HFF-Myc (cell line): ENCODE data around the gene CADPS.
A peak's percentile ranks its signal among the peaks of the same experiment; 100 is the strongest.

Source experiments
- DNase-seq: peaks from one replicate; pipeline ENCODE4 v3.0.0-alpha.2; 2011; ENCODE audit warnings: low read depth; ENCODE audit errors: extremely low read depth
- H3K4me3 ChIP-seq: replicated peaks from 2 replicates; pipeline ENCODE4 v1.5.1; 2011; ENCODE audit warnings: low read depth, mild to moderate bottlenecking, control low read depth, low read length
- TF ChIP-seq, protein P1 (sequence below): IDR thresholded peaks from 2 replicates; pipeline ENCODE4 v1.5.1; 2012; ENCODE audit warnings: mild to moderate bottlenecking, low read depth, low read length, control low read depth; ENCODE audit errors: missing control alignments

The CADPS gene

DNA sequence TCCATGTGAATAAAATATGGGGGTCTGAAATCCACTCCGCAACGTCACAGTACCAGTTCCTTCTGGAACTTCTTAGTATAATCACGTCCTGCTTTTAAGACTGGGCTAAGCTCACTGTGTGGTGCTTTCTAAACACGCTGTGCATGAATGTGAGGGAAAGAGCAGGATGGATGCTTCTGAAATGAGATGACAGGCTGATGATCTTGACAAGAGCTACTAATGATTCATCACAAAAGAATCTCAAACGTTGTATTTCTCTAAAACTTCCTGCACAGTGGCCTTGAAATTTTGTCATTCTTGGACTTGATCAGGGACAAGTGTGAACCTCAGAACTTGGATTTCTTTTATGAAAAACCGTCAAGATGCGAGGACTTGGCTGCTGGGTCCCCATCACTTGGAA lies 221.4 kb downstream of the CADPS start:
- no peak overlapping the region for H3K4me3 ChIP-seq
- no peak for DNase-seq
- TF ChIP-seq, protein P1, sequence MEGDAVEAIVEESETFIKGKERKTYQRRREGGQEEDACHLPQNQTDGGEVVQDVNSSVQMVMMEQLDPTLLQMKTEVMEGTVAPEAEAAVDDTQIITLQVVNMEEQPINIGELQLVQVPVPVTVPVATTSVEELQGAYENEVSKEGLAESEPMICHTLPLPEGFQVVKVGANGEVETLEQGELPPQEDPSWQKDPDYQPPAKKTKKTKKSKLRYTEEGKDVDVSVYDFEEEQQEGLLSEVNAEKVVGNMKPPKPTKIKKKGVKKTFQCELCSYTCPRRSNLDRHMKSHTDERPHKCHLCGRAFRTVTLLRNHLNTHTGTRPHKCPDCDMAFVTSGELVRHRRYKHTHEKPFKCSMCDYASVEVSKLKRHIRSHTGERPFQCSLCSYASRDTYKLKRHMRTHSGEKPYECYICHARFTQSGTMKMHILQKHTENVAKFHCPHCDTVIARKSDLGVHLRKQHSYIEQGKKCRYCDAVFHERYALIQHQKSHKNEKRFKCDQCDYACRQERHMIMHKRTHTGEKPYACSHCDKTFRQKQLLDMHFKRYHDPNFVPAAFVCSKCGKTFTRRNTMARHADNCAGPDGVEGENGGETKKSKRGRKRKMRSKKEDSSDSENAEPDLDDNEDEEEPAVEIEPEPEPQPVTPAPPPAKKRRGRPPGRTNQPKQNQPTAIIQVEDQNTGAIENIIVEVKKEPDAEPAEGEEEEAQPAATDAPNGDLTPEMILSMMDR: no peak

DNA sequence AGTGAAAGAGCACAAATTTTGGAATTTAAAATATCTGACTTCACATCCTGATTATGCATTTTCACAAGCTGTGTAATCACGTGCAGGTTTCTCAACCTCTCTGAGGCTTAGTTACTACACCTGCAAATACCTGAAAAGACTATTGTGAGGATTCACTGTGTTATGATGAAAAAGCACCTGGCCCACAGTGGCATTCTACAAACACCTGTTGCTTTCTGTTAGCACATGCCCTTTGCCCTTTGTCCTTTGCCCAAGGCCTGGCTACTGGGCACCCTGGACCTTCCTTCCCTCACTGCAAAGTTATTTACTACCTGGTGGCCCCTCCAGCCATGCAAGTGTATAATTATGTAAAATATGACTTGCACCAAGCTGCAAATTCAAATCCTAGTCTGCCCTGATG lies 227.5 kb downstream of the CADPS start:
- no peak overlapping the region for H3K4me3 ChIP-seq
- TF ChIP-seq, protein P1: no peak
- DNase-seq: no peak

DNA sequence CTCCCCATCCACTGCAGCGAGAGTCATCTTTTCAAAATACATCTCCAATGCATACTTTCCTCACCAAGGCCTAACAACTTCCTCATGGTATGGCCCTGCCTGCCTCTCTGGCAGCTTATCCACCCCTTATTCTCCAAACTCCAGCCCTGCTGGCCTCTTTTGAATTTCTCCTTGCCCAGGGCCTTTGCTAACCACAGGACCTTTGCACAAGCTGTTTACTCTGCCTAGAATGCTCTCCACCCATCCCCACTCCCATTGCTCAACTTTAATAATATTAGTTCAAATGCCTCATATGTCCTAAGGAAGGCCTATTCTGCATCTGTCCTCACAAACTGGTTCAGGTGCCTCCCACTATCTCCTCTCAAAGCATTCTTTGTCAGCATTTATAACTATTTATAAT lies 230.7 kb downstream of the CADPS start:
- TF ChIP-seq, protein P1: no peak
- no peak for DNase-seq
- no peak overlapping the region for H3K4me3 ChIP-seq

DNA sequence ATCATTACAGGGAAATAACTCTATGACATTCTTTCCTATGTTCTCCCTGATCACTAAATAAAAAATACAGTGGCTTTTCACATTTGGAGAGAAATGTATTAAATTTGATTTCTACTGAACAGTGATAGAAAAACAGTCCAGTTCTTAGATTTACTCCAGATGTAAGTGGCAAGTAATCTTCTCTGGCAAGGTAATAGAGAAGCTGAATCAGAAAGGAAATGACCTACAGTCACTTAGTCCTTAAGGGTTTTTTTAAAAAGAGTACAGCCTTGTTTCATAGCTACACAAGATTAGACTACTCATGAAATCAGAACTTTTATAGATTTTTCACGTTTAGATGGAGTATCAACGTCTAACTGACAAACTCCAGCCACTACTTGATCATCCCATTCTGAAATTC lies 236.9 kb downstream of the CADPS start:
- no peak overlapping the region for H3K4me3 ChIP-seq
- TF ChIP-seq, protein P1: no peak
- no peak for DNase-seq

DNA sequence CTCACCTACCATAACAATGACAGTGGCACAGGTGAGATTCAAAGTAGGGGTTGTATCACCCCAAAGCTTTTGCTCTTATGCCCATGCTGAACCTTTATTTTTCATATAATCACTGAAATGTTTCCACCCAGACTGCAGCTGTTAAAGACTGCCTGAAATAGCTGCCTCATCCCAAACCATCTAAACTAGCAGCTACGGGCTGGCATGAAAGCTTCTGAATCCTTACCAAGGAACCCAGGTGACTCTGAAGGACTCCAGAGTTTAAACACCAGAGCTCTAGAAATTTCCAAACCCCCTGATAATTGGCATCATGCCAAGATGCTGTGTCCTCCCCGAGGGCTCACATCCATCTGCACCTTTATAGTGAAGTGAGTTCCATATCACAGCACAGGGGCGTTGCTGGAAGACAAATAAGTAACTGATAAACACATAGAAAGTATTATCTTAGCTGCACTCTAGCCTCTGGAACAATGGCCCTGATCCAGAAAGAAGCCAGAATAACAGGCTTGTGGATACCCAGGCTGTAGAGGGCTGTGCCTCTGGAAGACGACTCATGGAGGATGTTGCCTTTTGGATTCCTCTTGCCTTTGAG lies 238.9 kb downstream of the CADPS start:
- no peak overlapping the region for H3K4me3 ChIP-seq
- no peak for DNase-seq
- TF ChIP-seq, protein P1: no peak

DNA sequence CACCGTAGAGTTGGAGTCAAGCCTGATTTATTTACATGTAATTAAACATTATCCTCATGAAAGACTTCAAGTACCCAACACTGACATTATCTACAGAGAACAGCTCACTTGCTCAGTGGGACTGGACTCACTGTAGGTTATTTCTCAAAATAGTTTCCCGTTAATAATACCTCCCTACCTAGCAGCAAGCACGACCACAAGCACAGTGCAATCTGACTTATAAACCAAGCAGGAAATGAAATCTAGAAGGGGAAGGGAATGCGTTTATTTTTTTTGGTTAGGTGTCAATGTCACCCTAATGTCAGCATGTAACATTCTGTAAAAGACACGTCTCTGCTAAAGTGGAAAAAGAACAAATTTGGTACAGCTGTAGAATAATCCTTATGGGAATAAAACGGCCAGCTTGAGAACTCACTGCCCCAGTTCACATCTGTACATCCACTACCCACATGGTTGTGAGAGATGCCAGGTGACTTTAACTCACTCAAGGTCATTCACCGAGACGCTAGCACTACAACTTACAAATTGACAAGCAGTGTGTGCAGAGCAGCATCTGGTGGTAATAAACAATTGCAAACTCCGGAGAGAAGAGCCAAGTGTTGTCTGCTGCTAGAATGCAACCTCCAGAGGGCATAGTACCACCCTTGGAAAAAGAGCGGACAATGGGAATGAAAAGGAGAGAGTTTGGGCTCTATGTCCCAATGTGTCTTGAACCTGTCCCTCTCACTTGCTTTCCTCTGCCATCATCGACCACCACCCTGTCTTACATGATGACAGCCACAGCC lies 242.5 kb downstream of the CADPS start:
- TF ChIP-seq, protein P1: peak; percentile 40
- peak; percentile 27 for DNase-seq
- H3K4me3 ChIP-seq: no peak overlapping the region
